ENCODE data around the gene PDE4D. TPM values are rescaled to one million over a fixed set of nuclear protein-coding genes. Genes with fewer than 3 reads are reported as not detected.

The PDE4D gene
- total RNA-seq, 2 experiments from 2014 or later, result 75.5 to 80.7 TPM

GRCh38 chr5:59712836-59713497, 180.6 kb downstream of the PDE4D start:
- peak; percentile 7 for DNase-seq
- H3K36me3 Mint-ChIP-seq (ENCODE audit: low read depth), result no peaks in the 10 kb centered on the region
- ATAC-seq, result no peak
- no peaks in the 10 kb centered on the region for H3K4me1 Mint-ChIP-seq (ENCODE audit: low read depth)
- H3K27ac Mint-ChIP-seq, result no peak overlapping the region
- H3K27me3 Mint-ChIP-seq, result no peaks in the 10 kb centered on the region
- H3K4me3 Mint-ChIP-seq, result no peak overlapping the region
- TF ChIP-seq, protein P1, sequence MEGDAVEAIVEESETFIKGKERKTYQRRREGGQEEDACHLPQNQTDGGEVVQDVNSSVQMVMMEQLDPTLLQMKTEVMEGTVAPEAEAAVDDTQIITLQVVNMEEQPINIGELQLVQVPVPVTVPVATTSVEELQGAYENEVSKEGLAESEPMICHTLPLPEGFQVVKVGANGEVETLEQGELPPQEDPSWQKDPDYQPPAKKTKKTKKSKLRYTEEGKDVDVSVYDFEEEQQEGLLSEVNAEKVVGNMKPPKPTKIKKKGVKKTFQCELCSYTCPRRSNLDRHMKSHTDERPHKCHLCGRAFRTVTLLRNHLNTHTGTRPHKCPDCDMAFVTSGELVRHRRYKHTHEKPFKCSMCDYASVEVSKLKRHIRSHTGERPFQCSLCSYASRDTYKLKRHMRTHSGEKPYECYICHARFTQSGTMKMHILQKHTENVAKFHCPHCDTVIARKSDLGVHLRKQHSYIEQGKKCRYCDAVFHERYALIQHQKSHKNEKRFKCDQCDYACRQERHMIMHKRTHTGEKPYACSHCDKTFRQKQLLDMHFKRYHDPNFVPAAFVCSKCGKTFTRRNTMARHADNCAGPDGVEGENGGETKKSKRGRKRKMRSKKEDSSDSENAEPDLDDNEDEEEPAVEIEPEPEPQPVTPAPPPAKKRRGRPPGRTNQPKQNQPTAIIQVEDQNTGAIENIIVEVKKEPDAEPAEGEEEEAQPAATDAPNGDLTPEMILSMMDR (IDR thresholded peaks at IDR 0.05), result no peak
- intact Hi-C loops (cut with micrococcal nuclease), result no loop called here
- ChIA-PET CTCF (no interaction called here), POLR2A (interaction anchor here (0.5 kb wide), 1 partner anchor 192 kb away, joined by 4 read pairs; no protein-coding TSS in a partner anchor)
- H3K9me3 Mint-ChIP-seq, result peaks cover 5% of the 10 kb centered on the region

DNA sequence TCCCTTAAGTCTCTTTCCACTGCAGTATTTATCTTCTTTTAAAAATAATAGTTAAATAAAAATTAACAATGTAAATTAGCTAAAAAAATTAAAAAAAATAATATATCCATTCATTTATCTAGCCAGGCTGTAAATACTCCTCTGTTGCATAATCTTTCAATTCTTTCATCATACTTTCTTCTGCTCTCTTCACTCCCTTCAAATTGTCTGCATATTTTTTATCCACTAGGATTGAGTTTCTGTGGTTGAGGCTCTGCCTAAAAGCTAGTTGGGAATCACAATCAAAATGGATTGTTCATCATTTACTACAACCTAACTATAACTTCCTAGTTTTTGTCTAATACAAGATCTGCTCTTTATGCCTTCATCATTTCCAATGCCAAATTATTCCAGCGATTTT, 182.2 kb downstream of the PDE4D start:
- TF ChIP-seq, protein P1 (IDR thresholded peaks at IDR 0.05), result no peak
- no peak for ATAC-seq
- no peak overlapping the region for H3K4me3 Mint-ChIP-seq
- no peak for DNase-seq
- no peaks in the 10 kb centered on the region for H3K36me3 Mint-ChIP-seq (ENCODE audit: low read depth)
- intact Hi-C loops (cut with micrococcal nuclease), result no loop called here
- no peak overlapping the region for H3K27ac Mint-ChIP-seq
- ChIA-PET POLR2A (no interaction called here), CTCF (interaction anchor here (2.4 kb wide), 1 partner anchor 13 kb away, joined by 8 read pairs; no protein-coding TSS in a partner anchor)
- H3K9me3 Mint-ChIP-seq, result peaks cover 5% of the 10 kb centered on the region
- H3K4me1 Mint-ChIP-seq (ENCODE audit: low read depth), result no peaks in the 10 kb centered on the region
- no peaks in the 10 kb centered on the region for H3K27me3 Mint-ChIP-seq

DNA sequence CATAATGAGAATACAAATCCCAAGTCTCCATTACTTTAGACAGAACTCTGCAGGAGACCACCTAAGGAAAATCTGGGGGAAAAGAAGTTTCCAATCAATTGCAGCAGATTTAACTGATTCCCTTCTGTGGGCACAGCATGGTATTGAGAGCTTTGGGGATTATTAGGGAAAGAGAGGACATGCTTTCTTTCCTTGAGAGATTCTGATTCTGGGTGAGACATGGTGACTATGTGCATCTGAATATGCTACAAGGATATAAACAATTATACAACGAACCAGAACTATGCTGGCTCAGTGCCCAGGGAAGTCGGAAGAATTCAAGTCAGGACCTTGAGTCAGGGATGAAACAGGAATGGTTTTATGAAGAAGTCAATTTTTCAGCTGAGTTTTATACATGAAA, 183.7 kb downstream of the PDE4D start:
- intact Hi-C loops (cut with micrococcal nuclease), result no loop called here
- H3K36me3 Mint-ChIP-seq (ENCODE audit: low read depth), result no peaks in the 10 kb centered on the region
- no peak for DNase-seq
- peaks cover 5% of the 10 kb centered on the region for H3K9me3 Mint-ChIP-seq
- ATAC-seq, result no peak
- TF ChIP-seq, protein P1 (IDR thresholded peaks at IDR 0.05), result no peak
- CTCF ChIA-PET, result interaction anchor here (1.4 to 2.4 kb wide), 2 partner anchors 14 to 342 kb away, joined by 3 to 8 read pairs; no protein-coding TSS in a partner anchor
- no peak overlapping the region for H3K4me3 Mint-ChIP-seq
- H3K27ac Mint-ChIP-seq, result no peak overlapping the region
- H3K4me1 Mint-ChIP-seq (ENCODE audit: low read depth), result no peaks in the 10 kb centered on the region
- no peaks in the 10 kb centered on the region for H3K27me3 Mint-ChIP-seq
- POLR2A ChIA-PET, result no interaction called here

GRCh38 chr5:59709346-59709821, 184.1 kb downstream of the PDE4D start:
- DNase-seq (no peak), ATAC-seq (no peak)
- H3K9me3 Mint-ChIP-seq, result peaks cover 4% of the 10 kb centered on the region
- H3K27me3 Mint-ChIP-seq, result no peaks in the 10 kb centered on the region
- H3K4me1 Mint-ChIP-seq (ENCODE audit: low read depth), result no peaks in the 10 kb centered on the region
- H3K27ac Mint-ChIP-seq, result no peak overlapping the region
- intact Hi-C loops (cut with micrococcal nuclease), result no loop called here
- H3K4me3 Mint-ChIP-seq, result no peak overlapping the region
- TF ChIP-seq, protein P1 (IDR thresholded peaks at IDR 0.05), result no peak
- CTCF ChIA-PET, result interaction anchor here (1.4 to 2.4 kb wide), 3 partner anchors 15 to 341 kb away, joined by 3 to 8 read pairs (median 6); no protein-coding TSS in a partner anchor
- H3K36me3 Mint-ChIP-seq (ENCODE audit: low read depth), result no peaks in the 10 kb centered on the region
- POLR2A ChIA-PET, result no interaction called here

GRCh38 chr5:59704936-59705335, 188.6 kb downstream of the PDE4D start:
- Mint-ChIP-seq H3K4me3 (no peak overlapping the region), H3K27me3 (no peaks in the 10 kb centered on the region), H3K4me1 (ENCODE audit: low read depth) (no peaks in the 10 kb centered on the region), H3K36me3 (ENCODE audit: low read depth) (no peaks in the 10 kb centered on the region), H3K27ac (no peak overlapping the region), H3K9me3 (no peaks in the 10 kb centered on the region)
- POLR2A ChIA-PET, result no interaction called here
- ATAC-seq (no peak), DNase-seq (no peak)
- intact Hi-C loops (cut with micrococcal nuclease), result no loop called here
- CTCF ChIA-PET, result no interaction called here
- TF ChIP-seq, protein P1 (IDR thresholded peaks at IDR 0.05), result no peak
